Raji (cell line): ENCODE results near the gene GAREM1.

ENCODE experiments used
- POLR2A ChIP-seq: IDR thresholded peaks from 2 replicates; pipeline ENCODE4 v1.6.1; 2011; ENCODE audit warnings: low read depth, low read length, control low read depth; ENCODE audit not compliant: insufficient read depth

Gene GAREM1

DNA sequence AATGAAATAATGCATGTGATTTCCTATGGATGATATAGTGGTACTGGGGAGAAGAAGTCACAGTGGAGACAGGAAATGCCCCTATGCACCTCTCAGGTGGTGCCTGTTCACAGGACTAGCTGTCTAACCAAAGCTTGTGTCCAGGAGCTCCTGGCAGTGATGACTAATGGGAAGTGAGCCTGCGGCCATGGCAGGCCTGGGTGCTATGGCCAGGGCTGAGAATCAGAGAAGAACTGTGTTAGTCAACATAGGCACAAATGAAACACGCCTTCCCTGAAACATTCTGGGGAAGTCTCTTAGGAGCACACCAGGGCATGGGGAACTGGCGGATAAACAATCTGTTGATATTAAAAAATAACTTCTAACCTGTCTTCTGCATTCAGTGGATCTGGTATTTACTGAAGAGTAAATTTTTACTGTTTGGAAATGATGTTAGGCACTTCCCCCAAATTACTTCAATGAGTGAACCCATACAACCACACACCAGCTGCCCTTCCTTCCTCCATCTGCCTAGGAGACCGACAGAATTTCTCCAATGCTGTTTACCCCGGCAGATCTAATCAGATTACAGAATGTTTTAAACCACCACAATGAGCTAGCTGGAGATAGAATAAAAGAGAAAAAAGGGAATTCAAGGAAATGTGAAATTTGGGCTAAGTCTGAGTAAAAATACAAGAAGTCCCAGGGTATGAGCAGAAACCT, 213.4 kb downstream of the GAREM1 start:
- no peak for TF ChIP-seq POLR2A

DNA sequence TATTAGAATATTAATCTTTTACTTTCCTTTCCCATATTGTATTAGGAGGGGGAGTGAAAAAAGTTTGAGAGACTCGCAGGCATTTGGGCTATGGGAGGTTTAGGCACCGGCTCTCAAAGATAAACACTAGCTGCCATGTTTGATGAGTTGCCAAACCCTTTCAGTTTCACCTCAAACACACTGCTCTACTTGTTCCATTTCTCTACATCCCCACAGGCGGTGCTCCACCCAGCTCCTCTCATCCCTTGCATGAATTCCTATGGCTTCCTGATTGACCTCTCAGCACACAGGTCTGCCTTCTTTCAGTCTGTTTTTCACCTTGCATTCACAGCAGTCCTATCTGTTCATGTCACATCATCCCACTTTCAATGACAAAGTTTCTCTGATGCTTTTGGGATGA, 215.1 kb downstream of the GAREM1 start:
- TF ChIP-seq POLR2A, result no peak

DNA sequence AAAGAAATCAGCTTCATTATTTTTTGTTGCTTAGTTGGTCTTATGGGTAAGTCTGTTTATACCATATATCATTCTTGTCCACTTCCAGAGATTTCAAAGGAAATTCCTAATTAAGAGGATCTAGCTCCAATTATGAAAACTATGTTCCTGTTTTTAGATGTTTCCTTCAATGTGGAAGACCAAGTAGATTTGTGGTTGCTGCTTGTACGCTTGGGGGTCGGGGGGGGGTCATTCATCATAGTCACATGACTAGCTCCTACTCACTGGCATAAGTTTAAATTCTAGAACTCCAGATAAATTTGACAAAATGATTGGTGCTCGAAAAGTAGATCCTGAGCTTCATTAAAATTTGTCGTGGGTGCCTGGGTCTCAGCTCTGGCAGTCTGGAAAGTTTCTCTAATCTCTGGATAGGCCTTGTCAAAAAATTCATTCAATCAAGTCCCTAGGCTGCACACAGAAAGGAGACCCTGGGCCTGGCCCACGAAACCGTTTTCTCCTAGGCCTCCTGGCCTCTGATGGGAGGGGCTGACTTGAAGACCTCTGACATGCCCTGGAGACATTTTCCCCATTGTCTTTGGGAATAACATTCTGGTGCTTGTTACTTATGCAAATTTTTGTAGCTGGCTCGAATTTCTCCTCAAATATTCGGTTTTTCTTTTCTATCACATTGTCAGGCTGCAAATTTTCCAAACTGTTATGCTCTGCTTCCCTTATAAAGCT, 218.4 kb downstream of the GAREM1 start:
- TF ChIP-seq POLR2A, result no peak

DNA sequence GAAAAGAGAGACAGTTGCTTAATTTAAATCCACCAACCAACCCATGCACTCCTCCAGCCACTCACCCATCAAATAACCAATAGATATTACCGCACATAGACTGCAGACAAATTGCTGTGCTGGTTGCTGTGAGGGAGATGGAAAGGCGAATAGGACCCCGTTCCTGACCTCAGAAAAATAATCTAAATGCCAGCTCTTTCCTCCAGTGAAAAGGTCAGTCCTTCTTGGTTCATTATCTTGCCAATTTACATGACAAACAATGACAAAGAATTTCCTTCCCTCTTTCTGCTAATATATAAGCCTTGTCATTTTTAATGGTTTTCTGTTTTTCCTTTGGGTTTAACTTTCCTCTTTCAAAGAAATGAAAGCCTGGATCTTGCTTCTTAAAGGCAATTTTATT, 219.2 kb downstream of the GAREM1 start:
- TF ChIP-seq POLR2A, result no peak

DNA sequence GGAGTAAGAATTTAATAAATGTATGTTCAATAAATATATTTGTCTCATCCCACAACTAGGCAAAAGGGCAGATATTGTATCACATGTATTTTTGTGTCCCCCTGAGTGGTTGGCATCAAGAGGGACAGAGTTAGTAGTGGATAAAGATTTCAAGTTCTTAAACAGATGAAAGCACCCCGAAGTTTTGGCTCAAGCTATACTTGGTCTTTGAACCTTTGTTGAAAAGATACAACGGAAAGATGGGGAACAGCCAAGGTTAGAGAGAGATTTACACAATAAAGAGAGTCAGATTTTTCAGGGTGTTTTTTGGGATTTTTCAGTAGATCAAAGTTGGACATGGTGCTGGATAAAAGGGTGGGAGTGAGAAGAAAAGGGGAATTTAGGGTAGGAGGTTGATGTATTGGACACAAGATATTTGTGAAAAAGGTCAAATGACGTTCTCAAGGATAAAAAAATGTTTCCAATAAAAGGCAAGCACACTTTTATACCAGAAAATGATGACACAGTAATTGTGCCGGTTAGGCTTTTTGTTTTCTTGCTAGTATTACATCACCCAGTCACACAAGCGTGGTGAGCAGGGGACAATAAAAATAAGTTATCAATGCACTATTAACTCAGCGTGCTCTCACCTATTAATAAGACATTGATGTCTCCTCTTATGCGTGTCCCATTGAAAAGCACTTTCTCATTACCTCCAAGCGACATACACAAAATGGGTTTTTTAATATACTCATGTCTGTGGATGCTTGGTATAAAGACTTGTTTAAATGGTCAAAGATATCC, 221.3 kb downstream of the GAREM1 start:
- TF ChIP-seq POLR2A, result no peak

DNA sequence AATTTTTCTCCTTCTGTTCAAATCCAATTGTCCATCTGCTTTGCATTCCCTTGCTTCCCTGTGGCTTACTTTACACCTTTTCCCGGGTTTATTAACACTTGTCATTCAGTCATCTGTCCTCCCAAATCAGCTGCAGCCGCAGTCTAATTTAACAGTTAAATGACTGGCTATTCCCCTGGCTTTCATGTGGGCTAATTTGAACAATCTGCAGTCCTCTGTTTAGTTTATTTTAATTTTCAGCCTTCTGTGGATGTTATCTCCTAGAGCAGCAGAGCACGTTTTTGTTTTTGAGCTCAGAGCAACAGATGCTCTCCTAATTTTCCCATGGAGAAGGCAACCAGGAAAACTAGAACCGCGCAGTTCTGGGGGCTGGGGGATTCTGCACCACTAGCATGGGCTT, 225.8 kb downstream of the GAREM1 start:
- TF ChIP-seq POLR2A, result no peak

DNA sequence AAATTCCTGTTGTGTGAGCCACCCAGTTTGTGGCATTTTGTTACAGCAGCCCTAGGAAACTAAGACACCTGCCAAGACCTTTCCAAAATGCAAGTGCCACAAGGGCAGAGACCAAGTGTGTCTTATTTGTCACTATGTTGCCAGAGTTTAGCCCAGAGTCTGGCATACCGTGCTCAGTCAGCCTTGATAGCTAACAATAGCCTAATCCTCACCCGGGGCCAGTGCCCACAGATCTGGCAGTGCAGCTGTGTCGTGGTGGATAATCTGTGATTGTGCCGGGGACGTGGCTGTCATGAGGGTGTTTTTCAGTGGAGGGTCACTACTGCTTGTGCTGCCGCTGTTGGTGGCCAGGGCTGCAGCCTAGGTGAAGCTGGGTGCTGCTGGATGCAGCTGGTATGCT, 227.3 kb downstream of the GAREM1 start:
- TF ChIP-seq POLR2A, result no peak

DNA sequence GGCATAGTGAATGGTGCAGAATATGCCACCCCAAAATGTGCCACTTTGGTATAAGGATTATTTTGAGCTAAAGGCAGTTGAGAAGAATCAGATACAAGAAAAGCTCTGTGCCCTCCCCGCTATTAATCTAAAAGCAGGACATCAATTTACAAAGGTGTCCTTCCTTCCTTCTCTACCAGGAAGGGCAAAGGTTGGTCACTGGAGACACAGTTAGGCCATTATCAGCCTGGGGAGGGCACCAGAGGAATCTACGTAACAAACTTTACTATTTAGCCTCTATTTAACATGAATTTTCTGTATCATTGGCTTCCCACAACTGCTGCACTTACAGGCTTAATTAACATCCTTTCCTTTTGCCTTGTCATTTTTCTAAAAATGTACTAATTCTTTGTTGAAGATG, 228.3 kb downstream of the GAREM1 start:
- TF ChIP-seq POLR2A, result no peak

DNA sequence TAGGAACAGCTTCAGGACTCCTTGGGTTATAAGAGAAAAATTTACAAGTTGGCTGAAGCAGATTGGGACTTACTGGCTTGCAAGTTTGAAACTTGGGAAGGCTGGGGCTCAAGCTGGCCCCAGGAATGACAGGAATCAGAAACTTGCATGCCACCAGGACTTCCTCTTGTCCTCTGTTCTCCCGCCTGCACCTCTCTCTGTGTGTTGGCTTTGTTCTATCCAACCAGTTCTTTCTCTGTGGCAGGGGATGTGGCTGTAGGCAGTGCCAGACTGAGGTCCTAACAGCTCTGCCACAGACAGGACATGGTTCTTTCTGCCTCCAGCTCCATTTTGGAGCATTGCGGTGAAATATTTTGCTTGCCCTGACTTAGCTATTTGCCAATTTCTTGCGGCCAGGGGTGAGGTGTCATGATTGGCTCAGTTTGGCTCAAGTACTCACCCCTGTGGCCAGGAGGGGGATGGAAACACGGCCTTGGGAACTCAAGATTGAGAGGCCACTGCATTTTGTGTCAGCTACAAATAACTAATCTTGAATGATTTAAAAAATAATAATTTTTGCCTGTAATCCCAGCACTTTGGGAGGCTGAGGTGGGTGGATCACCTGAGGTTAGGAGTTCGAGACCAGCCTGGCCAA, 231.9 kb downstream of the GAREM1 start:
- no peak for TF ChIP-seq POLR2A

DNA sequence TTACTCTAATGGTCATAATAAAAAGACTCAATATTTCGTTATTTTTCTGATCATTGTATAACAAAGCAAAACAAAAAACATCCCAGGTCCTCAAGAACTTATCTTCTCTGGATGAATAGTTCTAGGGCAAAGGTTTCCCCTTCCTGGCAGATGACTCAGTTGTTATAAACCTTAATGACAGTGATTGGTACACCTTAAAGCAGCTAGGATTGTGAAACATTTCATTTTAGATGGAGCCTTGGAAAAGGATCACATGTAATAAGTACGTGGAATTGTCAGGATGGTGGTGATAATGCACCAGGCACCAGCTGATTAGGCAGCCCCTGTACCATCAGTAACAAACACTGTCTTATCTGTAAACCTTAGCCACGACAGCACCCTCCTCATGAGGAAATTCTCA, 233.6 kb downstream of the GAREM1 start:
- no peak for TF ChIP-seq POLR2A

DNA sequence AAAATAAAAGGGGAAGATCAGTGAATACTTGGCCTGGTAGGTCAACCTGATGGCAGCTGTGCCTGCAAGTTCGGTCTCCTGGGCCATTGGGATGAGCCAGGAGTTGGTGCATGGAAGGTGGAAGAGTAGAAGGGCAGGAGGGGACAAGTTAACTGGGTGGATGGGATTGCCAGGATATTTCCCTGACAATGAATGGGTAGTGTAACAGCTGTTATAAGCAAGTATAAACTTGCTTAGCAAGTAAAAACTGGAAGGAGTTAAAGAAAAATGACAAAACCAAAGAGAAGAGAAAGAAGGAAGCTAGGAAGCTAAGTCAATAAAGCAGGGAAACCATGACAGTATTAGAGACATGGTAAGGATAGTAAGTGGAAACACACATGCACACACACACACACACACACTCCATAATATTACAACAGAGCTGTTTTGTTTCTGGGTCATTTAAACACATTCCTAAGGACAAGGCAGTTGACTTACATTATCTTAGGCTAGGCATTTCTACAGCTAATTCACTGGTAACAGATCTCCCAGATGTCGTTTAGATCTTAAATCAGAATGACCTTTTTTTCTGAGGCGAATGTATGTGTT, 251.2 kb downstream of the GAREM1 start:
- TF ChIP-seq POLR2A, result no peak

DNA sequence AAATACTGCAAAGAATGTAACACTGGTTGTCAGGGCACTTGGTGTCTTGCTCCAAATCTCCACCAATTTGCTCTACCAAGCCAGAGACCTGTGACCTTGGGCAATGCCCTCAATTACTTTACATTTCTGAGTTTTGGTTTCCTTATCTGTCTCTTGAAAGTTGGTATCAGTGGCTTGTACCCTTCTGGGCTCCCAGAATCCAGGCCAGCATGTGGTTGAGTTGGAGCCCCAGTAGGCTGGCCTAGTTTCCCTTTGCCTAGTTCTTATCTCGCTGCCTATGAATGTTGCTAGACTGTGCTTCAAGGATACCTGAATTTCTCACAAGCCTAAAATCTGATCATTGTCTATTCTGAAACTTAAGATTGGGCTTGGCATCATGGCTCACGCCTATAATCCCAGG, 254.3 kb downstream of the GAREM1 start:
- no peak for TF ChIP-seq POLR2A

DNA sequence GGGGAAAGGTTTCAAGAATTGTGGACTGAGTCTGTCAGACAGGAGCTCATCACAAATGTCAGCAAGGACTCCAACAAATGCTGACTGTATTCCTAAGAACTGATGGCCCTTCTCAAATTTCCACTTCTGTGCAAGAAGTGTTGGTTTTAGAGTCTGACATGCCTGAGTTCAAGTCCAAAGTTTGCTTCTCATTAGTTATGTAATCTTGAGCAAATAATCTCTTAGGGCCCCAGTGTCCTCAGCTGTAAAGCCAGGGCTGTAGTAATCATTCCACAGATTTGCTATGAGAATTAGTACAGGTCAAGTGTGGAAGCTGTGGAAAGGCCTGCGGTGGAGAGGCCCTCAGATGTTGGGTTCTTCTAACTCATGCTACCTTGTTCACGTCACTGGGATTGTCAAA, 257.0 kb downstream of the GAREM1 start:
- no peak for TF ChIP-seq POLR2A
